Measurements from ENCODE around the gene C11orf24. TPM values are rescaled to one million over a fixed set of nuclear protein-coding genes. Genes with fewer than 3 reads are reported as not detected.

The C11orf24 gene
- total RNA-seq, 1 experiment from 2014 or later = 37.8 TPM

DNA sequence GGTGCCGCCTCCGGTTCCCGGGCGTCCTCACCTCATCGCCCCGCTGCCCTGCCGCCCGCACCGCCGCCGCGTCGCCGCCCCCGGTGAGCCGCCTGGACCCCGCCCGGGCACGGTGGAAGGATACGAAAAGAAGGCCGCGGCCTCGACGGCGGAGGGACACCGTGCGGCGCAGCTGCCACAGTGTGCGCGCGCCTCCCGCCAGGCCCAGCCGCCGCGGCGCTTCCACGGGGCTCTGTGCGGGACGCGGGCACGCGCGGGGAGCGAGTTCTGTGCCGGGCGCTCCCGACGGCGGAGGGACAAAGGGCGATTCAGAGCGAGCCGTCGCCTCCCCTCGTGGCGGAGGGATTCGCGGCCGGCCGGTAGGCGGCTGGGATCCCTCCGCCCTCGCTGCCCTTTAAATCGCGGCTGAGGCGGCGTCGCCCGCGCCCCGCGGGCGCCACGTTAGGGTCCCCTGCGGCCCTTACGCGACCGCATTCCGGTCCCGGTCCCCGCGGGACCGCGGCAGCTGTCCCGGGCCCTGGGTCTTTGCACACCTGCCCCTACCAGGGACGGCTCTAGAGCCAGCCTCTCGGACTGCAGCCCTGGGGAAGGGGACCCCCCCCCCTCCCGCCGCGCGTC lies 58.1 kb downstream of the C11orf24 start (continued):
- TF ChIP-seq TCF7L2 (IDR thresholded peaks at IDR 0.05; ENCODE audit: borderline replicate concordance, extremely low read depth, insufficient read depth, insufficient read length) = peak; percentile 74
- TF ChIP-seq SRF (IDR thresholded peaks at IDR 0.05; ENCODE audit: low read depth) = no peak
- TF ChIP-seq EGR1 (IDR thresholded peaks at IDR 0.05; ENCODE audit: low read depth) = peak; percentile 36; the same call in 1 of the 2 replicates

DNA sequence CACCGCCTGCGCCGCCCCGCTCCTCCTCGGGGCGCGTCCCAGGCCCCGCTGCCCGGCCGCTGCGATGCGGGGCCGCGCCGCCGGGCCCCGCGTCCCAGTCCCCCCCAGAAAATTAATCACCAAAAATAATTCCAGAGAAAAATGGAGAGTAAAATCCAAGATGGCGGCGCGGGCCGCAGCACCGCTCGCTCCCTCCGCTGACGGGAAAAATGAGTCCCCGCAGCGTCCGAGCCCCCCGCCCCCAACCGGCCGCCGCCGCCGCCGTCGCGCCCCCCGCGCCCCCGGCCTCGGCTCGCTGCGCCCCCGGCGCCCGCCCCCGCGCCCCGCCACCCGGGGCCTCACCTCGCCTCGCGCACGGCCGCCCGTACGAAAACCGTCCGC lies 58.6 kb downstream of the C11orf24 start, which contains the start of gene KMT5B:
Gene KMT5B, minus strand, starts transcription at position 162 of the 381 bp plus-strand sequence. CDS start 23,220 bp downstream, outside the sequence.
- Histone ChIP-seq H3K36me3 (ENCODE audit: control insufficient read depth in 1 of 2, insufficient read depth in 2 of 2, low read length in 2 of 2) (no peaks in the 10 kb centered on the region), H3K79me2 (ENCODE audit: insufficient read depth, low read length) (peaks cover 43% of the 10 kb centered on the region), H3K9me3 (ENCODE audit: control insufficient read depth in 1 of 2, insufficient read depth in 1 of 2, low read depth in 1 of 2, low read length in 2 of 2) (no peaks in the 10 kb centered on the region), H3K27me3 (ENCODE audit: insufficient read depth, low read length) (no peaks in the 10 kb centered on the region), H2AFZ (ENCODE audit: low read depth, low read length, poor library complexity, severe bottlenecking) (peak within 1 kb of the TSS; percentile 74), H4K20me1 (ENCODE audit: insufficient read depth) (peaks cover 9% of the 10 kb centered on the region; the same call in 1 of the 2 replicates), H3K9ac (ENCODE audit: low read length) (peak within 1 kb of the TSS; percentile 75), H3K4me2 (ENCODE audit: low read length) (peak within 1 kb of the TSS; percentile 99), H3K4me3 (replicated peaks in 1 of 2; ENCODE audit: low read depth in 1 of 2, low read length in 2 of 2) (peak within 1 kb of the TSS; percentile 65 to 92), H3K9me2 (ENCODE audit: insufficient read depth) (no peaks in the 10 kb centered on the region), H3K4me1 (ENCODE audit: control insufficient read depth in 1 of 2, insufficient read depth in 2 of 2, low read length in 2 of 2) (peaks cover 8 to 38% of the 10 kb centered on the region in 2 experiments; a peak in 3 of 4 replicates), H3K27ac (ENCODE audit: low read depth, low read length) (peak within 1 kb of the TSS; percentile 99)
- intact Hi-C loops (cut with micrococcal nuclease) = no loop called here
- TF ChIP-seq JUND (IDR thresholded peaks at IDR 0.05) = no peak
- TF ChIP-seq ELF1 (IDR thresholded peaks at IDR 0.05; ENCODE audit: borderline replicate concordance, low read depth) = no peak
- TF ChIP-seq YY1 (IDR thresholded peaks at IDR 0.05; ENCODE audit: extremely low read depth, insufficient replicate concordance, low read depth, low read length) = peak; percentile 93
- RAD21 ChIA-PET (ENCODE audit: low non-redundant PET in 1 of 2, low total read pairs in 2 of 2, uncharacterized antibody in 2 of 2, unreplicated experiment in 2 of 2) = no interaction called here
- POLR2A ChIA-PET = no interaction called here
- CTCF ChIA-PET = no interaction called here
- no TSS peak for BruUV-seq (replicated peaks)
- no peak for ATAC-seq
- peak; percentile 12 for DNase-seq (ENCODE audit: low read depth, low spot score)
